HG03571 (cell line): ENCODE data around the gene COX15.
"Not testable (repeated sequence)": the region's sequence is repeated elsewhere in the genome, so short reads cannot be mapped to it uniquely, and the experiment has no call there.

Experiments used
- ATAC-seq: cut with Tn5 transposase; IDR thresholded peaks from one replicate; pipeline ENCODE4 v1.9.1; 2021; ENCODE audit not compliant: unreplicated experiment

COX15 gene

DNA sequence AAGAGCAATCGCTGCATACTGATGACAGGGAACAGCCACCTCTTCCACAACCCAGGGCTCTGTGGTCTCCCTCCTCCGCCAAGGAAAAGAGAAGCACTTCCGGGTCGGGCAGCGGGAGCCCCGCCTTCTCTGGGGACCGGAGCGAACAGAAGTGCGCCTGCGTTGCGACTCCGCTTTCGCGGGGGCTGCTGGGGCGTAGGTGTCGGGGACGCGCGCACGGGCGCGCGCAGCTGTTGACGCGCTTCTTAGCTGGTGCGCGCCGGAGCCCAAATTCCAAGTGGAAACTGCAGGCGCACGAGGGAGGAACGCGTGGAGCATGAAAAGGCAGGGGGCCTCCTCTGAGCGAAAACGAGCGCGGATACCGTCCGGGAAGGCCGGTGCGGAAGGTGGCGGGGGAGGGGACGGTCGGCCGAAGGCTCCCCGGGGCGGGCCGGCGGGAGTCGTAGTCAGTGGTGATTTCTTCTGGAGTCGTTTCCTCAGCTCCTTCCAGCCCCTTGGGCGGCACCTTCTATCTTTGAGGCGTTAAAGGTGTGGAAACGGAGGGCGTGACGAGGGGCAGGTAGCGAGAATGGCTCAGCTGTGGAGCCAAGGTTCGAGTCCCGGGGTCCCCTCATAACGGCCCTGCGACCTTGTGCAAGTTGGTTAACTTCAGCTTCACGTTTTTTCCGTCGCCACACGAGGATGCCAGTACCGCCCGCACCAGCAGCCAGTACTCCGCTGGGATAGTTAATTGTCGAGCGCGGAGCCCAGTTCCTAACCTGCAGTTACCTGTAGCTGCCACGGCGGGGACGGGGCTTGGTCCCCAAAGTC lies at the start of gene COX15, which contains the start of gene CUTC:
Gene COX15 (minus strand): TSS at position 95 of the 810 bp plus-strand sequence. CDS start 78 bp downstream, at position 17.
Gene CUTC (plus strand): TSS at position 202 of the 810 bp plus-strand sequence. CDS start 115 bp downstream, at position 317.
- ATAC-seq, result peak; percentile 87

DNA sequence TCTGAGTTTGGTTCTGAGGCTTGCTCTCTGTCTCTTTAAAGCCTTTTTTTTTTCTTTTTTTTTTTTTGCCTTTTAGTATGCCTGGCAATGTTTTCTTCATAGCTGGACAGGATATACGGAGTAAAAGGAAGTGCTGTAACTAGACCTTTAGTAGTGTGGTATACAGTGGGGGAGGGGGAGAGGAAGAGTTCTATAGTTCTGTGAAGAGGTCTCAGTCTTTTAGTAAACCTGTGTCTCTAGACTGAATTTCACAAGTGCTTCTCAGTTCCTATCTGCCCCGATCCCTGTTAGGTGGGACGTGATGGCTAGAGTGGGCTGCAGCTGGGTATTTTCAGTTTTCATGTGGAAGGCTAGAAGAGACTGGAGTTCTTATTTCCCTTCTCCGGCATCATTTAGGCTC lies 47.4 kb upstream of the COX15 start:
- ATAC-seq, result no peak

DNA sequence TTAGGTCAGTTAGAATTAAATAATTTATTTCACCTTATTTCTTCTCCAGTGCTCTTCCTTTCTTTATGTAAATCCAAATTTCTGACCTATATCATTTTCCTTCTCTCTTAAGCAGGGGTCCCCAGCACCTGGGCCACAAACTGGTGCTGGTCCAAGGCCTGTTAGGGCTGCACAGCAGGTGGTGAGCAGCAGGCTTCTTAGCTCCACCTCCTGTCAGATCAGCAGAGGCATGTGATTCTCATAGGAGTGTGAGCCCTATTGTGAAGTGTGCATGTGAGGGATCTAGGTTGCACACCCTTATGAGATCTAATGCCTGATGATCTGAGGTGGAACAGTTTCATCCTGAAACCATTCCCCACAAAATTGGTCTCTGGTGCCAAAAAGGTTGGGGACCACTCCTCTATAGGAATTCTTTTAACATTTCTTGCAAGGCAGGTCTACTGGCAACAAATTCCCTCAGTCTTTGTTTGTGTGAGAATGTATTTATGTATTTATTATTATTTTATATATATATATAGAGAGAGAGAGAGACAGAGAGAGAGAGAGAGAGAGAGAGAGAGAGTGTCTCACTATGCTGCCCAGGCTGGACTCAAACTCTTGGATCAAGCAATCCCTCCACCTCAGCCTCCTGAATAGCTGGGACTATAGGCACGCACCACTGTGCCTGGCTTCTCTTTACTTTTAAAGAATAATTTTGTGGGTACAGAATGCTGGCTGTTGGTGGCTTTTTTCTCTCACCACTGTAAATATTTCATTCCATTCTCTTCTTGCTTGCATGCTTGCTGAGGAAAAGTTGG lies 46.2 kb upstream of the COX15 start:
- ATAC-seq, result no peak

DNA sequence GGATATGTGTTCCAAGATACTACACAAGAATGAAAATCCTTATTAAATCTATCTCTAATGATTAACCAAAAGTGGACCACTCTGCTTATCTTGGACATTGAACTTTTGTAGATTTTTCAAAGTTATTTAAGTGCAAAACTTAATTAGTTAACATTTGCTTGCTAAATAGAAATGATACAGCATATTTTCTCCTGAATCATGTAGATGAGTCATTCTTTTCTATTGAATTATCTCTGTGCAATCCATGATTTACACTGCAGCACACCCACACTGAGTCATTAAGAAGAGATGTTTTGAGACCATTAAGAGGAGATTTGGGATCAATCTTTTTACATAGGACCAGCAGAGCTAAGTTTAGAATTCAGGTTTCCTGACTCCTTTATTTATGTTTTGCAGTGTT lies 43.9 kb upstream of the COX15 start:
- ATAC-seq, result no peak

DNA sequence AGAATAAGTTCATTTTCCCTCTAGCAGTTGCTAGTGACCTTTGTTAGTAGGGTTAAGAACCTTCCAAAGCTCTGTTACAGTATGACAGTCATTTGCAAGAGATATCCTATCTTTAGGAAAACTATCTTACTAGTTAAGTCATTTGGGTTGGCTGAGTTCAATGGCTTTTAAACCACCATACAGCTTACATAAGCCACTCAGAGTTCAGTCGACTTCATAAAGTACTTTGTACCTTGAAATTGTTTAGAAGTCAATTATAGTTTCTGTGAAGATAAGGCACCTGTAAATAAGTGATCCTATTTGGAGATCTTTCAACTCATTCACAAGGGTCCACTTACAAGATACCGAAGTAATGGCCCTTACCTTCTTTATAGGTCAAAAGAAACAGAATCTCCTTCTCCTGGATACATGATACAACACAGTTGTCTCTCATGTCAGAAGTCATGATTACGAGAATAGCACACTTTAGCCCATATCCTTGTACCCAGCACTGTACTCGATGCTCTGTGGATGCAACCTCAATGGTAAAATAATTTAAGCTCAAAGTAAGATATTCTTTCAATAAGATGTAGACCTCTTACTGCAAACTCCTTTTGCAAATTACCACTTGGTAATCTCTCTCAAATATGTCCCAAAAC lies 38.6 kb upstream of the COX15 start:
- ATAC-seq, result no peak

DNA sequence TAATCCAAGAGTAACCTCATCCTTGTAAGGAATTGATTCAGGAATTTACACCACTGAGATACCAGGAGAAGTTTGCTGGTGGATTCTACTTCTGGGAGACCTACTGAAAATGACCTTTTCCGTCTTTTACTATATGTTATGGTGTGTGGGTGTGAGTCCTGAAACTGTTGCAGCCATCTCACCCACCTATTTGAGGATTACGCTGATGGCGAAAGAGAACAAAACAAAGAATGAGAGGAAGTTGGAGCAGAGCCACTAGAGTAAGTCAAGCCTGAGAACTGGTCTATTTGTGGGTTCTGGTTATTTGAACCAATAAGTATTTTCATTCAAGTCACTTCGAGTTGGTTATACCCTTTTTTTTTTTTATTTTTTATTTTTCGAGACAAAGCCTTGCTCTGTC lies 37.8 kb upstream of the COX15 start:
- no peak for ATAC-seq

DNA sequence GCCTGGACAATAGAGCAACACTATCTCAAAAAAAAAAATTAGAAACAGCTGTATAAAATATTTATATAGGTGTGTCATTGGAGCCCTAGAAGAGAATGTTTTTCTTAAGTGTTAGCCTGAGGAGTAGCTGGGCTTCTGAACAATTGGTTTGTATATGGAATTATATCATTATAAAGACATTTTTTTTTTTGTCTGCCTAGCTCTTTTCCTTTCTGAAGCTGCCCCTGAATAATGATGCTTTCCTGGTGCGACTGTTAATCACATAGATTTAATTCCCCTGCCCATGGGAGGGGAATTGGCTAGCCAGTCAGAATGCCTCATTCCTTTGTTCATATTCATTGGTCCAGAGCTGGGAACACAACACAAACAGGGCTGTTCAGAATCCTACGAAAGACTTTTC lies 36.6 kb upstream of the COX15 start:
- no peak for ATAC-seq

DNA sequence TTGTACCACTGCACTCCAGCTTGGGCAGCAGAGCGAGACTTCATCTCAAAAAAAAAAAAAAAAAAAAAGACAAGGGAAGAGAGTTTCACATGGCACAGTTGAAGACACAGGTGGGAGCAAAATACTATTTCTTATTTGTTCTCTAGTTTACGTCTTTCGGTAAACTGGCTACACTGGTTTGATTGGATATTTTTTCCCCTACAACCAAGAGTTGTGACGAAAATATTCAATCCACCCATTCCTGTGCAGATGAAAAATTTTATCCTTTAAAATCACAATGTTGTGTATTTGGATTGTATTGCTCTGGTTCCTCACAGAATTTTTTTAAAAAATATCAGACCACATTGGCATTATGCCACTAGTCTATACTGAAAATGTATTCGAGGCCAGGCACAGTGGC lies 36.0 kb upstream of the COX15 start:
- ATAC-seq, result no peak

DNA sequence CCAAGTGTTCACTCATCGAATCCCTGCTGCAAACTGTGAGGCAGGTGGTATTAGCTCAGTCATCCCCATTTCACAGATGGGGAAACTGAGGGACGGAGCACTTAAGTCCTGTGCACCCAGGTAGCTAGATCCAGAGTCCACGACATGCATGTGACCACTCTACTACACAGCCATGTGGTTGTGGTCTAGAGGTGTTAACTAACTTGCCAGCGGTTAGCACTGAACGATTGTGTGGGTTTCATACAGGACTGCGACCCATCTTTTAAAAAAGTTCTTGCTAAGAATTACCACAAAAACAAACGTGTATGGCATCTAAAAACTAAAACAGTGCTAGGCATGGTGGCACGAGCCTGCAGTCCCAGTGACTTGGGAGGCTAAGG lies 34.4 kb upstream of the COX15 start:
- peak; percentile 61 for ATAC-seq

DNA sequence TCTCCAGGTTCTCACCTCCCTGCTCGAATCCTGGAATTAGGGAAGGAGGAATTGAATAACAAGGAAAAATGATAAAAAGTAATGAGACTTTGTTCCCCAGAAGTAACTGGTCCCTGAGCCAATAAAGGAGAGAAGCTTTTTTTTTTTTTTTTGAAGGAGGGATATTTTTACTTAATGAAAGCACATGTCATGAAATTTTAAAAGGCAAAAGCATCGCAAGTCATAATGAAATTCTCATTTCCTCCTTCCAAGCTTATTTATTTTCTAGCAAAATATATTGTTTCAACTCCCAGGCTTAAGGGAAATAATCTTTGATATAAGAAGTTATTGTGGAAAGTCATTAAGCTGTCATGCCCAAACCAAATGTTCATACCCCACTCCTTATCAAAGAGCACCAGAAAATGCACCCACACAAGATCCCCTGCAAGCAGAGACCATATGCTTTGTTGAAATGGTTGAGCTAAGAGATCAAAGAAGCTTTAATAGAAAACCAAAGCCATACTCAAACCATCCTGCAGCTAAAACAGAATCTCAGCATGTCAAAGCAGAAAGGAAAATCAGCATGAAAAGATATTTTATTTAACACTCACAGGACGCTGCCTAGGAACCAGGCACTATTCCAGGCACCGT lies 33.9 kb upstream of the COX15 start:
- peak; percentile 25 for ATAC-seq

DNA sequence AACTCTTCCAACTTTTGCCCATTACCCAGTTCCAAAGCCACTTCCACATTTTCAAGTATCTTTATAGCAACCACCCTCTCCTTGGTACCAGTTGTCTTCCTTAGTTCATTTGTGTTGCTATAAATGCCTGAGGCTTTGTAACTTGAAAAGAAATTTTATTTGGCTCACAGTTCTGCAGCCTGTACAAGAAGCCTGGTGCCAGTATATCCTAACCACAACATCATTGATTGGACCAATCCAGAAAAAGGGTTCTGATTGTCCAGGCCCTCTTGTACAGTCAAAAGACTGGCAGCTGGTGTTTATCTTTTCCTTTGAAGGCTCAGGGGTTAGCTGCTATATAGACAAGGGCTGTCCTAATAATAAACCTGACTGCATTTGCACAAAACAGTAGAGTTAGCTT lies 29.4 kb upstream of the COX15 start:
- ATAC-seq, result no peak

DNA sequence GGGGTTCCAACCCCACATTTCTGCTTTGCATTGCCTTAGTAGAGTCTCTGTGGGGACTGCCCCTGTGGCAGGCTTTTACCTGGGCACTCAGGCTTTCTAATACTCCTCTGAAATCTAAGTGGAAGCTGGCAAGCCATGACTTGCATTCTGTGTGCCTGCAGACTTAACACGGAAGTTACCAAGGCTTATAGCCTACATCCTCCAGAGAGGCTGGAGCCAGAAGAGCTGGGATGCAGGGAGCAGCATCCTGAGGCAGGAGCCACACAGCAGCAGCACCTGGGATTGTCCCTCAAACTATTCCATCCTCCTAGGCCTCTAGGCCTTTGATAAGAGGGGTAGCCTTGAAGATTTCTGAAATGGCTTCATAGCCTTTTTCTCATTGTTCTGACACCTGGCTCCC lies 28.4 kb upstream of the COX15 start:
- no peak for ATAC-seq

DNA sequence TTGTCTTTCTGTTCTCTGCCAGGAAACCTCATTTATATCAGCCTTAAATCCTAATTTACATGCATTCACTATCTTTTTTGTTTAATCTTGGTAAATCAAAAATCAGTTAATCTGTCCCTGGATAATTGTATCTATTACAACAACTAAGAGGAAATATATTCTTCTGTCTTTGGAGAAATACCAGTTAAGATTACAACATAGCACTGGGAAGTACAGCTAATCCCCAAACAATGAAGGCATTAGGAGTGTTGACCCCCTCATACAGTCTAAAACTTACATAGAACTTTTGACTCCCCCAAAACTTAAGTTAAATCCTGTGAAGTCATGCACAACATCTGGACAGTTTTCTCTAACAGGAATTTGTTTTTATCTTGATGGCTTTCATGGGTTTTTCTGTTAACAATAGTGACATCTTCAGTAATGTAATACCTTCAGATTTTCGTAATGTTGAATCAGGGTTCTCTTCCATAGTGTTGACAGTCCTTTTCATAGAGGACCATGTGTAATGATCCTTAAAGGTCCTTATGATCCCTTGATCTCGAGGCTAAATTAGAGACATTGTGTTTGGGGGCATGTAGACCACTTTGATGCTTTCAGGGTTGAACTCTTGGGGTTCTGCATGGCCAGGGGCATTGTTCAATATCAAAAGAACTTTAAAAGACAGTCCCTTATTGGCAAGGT lies 26.4 kb upstream of the COX15 start:
- no peak for ATAC-seq

DNA sequence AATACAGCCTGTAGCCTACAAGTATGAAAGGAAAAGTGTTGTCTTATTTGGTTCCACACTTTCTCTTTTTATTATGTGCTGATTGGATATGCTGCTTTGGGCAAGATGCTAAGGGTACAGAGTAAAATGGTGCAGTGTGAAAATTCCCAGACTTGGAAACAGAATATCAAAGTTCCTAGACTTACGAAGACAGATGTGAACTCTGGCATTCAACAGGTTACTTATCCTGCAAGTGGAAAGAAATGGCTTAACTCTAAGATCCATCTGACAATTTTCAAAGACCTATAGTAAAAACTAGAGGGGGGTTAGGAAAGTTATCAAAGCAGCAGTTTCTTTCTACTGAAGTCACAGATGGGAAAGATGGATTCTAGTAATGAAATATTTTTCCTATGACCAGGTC lies 24.2 kb upstream of the COX15 start:
- ATAC-seq, result no peak

DNA sequence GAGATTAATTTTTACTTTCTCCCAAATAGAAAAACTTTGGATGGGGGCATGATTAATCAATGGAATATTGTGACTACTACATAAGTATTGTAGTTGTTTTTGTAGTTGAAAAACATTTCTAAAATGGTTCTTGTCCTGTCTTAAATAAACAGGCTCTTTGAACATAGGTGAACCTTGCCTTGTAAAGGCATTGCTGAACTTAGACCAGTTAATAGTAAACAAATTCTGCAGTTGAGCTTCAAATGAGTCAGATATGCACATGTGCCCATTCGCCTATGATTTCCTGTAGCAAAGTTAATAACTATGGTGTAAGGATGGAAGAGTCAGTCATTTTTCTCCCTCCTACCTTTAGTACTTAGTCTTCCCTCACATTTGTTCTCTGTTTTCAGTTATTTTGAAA lies 22.7 kb upstream of the COX15 start:
- ATAC-seq, result no peak

DNA sequence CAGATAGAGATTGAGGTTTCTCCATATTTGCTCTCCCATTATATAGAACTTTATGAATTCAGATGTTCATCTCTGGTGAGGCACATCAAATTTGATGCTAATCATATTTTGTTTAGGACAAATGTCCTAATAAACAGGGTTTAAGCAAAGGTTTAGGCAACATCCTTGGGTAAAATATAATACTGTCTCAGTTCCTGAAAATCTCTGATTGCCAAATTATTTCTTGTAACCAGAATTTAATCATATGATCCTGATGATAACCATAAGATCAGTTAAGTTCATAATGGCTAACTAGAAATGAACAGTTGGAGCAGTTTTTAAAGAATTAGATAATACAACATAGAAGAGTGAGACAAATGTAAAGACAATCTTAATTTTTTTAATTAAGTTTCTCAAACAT lies 18.7 kb upstream of the COX15 start:
- no peak for ATAC-seq

DNA sequence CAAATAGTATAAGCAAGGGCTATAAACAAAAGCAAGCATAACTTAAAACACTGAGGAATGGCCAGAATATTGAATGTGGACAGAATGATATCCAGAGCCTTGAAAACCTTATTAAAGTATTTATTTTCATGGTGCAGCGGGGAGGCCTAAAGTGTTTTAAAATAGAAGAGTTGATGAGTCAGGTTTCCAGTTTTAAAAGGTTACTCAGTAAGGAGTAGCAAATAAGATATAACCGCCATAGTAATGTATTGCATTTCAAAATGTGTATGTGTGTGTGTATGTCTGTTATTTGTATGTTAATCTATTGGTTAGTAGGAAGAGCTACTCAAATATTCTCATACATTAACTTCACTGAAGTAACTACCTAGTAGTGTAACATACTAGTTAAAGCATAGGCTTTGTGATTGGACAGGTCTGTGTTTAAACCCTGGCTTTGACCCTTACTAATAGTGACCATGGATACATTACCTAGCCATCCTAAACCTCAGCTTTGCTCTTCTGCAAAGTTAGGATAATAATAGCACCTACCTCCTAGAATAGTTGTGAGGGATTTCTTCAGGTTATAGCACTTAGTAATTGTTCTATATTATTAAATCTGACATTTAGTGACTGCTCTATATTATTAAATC lies 17.0 kb upstream of the COX15 start:
- ATAC-seq, result no peak

DNA sequence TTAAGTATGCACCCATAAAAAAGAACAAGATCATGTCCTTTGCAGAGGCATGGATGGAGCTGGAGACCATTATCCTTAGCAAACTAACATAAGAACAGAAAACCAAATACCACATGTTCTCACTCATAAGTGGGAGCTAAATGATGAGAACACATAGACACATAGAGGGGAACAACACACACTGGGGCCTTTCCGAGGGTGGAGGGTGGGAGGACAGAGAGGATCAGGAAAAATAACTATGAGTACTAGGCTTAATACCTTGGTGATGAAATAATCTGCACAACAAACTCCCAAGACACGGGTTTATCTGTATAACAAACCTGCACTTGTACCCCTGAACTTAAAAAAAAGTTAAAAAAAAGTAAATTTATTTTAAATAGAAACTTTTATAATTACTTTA lies 14.2 kb upstream of the COX15 start:
- ATAC-seq, result not testable (repeated sequence)

DNA sequence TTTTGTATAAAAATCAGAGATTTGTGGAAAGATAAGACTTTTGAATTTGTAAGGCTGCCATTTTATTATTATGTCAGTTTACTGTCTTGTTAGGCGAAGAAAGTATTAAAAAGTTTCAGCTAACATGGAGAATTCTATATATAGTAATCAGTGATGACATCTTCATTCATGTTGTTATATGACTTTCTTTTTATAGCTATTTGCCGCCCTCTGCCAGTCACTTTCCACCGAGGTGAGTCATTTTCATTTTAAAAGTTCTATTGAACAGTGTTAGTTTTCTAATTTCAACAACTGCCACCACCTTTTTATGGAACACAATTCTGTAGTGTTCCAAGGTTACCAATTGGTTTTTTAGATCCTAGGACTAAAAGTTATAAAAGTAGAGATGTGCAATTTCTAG lies 11.9 kb upstream of the COX15 start:
- ATAC-seq, result no peak

DNA sequence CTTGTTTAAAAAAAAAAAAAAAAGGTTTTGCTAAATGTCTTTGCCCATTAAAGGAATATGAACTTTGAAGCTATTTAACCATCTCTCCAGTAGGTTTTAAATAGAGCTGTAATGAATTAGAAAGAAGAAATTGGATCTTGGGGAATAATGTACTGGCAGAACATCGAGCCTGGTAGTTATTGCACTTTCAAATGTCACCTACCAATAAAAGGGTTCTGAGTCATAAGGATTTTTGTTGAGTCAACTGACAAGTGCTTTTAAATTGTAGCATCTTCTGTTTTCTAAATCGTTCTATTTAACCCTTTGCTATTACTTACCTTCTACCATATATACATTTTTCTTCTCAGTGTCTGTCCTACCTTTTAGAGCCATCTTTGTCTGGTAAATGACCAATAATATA lies 10.8 kb upstream of the COX15 start:
- ATAC-seq, result no peak
